ENCODE results near the gene PDCD2L. TPM values are rescaled to one million over a fixed set of nuclear protein-coding genes. Genes with fewer than 3 reads are reported as not detected.
"Not testable (repeated sequence)": the region's sequence is repeated elsewhere in the genome, so short reads cannot be mapped to it uniquely, and the experiment has no call there.

Gene PDCD2L
- total RNA-seq, 1 donor from 2014 or later: 8.5 TPM

DNA sequence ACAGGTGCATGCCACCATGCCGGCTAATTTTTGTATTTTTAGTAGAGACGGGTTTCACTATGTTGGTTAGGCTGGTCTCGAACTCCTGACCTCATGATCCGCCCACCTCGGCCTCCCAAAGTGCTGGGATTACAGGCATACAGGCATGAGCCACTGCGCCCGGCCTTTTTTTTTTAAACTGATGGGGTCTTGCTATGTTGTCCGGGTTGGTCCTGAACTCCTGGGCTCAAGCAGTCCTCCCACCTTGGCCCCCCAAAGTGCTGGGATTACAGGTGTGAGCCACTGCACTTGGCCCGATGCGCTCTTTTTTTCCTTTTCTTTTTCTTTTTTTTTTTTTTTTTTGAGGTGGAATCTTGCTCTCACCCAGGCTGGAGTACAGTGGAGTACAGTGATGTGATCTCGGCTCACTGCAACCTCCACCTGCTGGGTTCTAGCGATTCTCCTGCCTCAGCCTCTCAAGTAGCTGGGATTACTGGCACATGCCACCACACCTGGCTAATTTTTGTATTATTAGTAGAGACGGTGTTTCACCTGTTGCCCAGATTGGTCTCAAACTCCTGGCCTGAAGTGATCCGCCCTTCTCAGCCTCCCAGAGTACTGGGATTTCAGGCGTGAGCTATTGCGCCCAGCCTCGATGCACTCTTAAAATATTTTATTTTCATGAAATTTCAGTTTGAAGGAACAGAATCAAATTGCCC lies 51.7 kb downstream of the PDCD2L start:
- DNase-seq (ENCODE audit: low spot score); intact Hi-C loops (cut with DNase I): not testable (repeated sequence)

DNA sequence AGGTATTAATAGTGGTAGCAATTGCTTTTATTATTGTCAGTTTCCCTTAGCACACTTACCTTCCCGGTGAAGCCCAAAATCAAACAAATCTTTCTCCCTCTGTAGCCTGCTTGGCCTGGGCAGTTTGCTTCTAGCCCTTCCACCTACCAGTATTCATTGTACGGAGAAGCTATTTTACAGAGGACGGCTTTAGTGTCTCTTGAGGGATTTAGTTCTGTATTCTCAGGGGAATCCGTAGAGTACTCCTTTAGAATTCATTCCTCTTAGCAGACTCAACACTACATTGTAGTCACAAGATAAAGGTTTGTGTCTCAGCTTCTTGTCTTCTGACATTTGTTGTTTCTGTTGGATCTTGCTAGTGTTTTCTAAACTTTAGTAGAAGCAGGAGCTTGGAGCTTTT lies 53.2 kb downstream of the PDCD2L start:
- intact Hi-C loops (cut with DNase I): no loop called here
- DNase-seq (ENCODE audit: low spot score): no peak

DNA sequence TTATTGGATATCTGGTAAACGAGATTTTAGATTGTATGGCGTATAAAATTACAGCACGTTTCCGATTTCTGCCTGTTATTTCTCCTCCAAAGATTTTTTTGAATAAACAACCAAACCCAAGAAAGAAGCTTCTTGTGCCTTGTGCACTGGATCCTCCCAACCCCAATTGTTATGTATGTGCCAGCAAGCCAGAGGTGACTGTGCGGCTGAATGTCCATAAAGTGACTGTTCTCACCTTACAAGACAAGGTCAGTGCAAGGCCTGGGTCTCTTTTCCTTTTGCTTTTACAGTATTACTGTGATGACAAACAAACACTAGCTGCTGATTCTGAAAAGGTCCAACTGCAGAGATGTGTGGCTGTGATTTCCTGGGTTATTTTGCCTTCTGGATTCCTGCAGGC lies 54.5 kb downstream of the PDCD2L start:
- no peak for DNase-seq (ENCODE audit: low spot score)
- intact Hi-C loops (cut with DNase I): no loop called here

DNA sequence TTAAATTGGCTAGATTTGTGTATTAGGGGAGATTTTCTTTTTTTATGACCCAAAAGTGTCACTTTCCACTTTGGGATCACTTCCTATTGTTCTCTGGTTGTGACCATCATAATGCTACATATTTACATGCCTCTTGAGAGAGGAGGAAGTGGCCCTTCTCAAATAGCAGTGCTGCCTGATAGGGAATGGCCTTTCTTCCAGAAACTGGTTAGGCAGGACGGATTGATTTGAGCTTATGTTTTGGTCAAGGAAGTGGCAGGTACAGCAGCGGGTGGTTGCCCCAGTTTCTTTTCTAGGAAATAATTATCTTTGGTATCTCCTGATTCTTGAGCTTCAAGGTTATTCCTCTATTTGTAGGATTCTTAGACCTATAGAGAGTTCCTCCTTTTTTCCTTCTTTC lies 55.4 kb downstream of the PDCD2L start:
- intact Hi-C loops (cut with DNase I): no loop called here
- DNase-seq (ENCODE audit: low spot score): no peak

GRCh38 chr19:34461375-34462100 lies 57.3 kb downstream of the PDCD2L start:
- no peak for DNase-seq (ENCODE audit: low spot score)
- intact Hi-C loops (cut with DNase I): no loop called here

DNA sequence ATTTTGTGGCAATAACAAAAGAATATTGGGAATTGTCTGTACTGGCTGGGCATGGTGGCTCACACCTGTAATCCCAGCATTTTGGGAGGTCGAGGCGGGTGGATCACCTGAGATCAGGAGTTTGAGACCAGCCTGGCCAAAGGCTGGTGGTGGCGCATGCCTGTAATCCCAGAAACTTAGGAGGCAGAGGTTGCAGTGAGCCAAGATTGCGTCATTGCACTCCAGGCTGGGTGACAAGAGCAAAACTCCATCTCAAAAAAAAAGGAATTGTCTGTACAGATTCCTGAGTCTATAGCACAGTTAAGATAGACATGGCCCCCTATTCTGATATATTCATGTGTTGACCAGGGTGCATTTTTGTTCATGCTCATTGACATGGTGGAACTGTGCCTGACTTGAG lies 60.6 kb downstream of the PDCD2L start:
- intact Hi-C loops (cut with DNase I); DNase-seq (ENCODE audit: low spot score): not testable (repeated sequence)

- intact Hi-C loops (cut with DNase I): no loop called here
Observed at GRCh38 chr19:34468409-34468808, 64.2 kb downstream of the PDCD2L start.

GRCh38 chr19:34469026-34469425 lies 64.8 kb downstream of the PDCD2L start:
- intact Hi-C loops (cut with DNase I): not testable (repeated sequence)

More at GRCh38 chr19:34468409-34468808, 64.2 kb downstream of the PDCD2L start:
- DNase-seq (ENCODE audit: low spot score): no peak

DNA sequence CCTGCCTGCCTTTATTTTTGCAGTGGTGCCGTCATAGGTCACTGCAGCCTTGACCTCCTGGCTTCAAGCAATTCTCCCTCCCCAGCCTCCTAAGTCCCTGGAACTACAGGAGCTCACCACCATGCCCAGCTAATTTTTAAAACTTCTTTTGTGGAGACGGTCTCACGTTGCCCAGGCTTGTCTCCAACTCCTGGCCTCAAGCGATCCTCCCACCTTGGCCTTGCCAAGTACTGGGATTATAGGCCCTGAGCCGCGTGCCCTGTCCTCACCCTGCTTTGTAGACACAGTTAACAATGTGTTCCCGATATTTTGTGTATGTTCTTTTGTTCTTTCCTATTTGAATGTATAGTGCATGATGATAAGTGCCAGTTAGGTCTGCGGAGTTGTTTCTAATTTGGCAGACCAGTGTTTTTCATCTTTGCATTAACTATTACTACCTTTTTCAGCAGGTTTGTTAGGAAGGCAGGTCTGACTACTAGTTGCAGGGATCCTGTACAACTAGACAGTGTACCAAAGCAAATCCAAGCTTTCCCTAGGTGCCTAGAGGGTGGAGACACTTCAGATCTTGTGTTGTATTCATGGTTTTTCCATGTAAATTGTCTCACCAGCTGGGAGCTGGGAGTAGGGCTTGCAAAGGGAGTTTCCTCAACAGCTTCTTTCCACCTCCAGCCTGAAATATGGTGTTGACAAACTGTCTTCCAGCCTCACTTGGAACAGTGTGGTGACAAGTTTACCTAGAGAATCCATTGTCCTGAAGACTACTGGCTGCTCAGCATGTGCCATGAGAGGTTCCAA lies 67.9 kb downstream of the PDCD2L start:
- intact Hi-C loops (cut with DNase I): no loop called here
- no peak for DNase-seq (ENCODE audit: low spot score)

More at GRCh38 chr19:34469026-34469425, 64.8 kb downstream of the PDCD2L start:
- not testable (repeated sequence) for DNase-seq (ENCODE audit: low spot score)

- no peak for DNase-seq (ENCODE audit: low spot score)
- intact Hi-C loops (cut with DNase I): no loop called here
Observed at GRCh38 chr19:34474233-34474989, 70.2 kb downstream of the PDCD2L start.

DNA sequence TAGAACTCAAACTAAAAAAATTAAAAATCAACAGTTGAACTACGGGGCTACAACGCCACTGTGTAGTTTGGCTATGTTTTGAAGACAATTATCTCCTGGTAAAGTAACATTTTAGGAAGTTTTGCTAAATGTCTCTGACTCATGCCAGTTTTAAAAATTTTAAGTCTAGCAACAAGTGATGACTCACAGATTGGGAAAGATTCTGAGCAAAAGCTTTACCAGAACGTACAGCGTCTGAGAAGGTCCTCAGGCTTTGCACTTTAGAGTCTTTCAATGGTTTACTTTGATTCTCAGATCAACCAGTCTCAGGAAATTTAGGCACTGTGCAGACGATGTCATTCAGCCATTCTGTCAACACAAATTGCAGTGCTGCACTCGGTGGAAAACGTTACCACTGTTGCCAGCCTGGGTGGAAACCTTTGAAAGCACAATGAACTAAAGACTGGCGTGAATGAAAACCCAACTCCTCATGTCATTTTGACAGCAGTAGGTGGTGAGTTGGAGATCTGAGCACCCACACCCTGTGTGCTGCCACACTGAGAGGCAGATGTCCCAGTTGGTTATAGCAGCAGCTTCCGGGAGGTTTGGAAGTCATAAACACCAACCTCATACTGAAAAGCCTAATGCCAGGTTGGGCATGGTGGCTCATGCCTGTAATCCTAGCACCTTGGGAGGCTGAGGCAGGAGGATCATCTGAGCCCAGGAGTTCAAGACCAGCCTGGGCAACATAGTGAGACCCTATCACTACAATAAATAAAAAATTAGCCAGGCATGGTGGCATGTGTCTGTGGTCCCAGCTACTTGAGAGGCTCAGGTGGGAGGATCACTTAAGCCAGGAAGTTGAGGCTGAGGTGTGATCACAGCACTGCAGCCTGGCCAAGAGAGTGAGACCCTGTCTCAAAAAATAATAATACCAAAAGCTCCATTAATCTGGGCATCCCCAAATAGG lies 71.1 kb downstream of the PDCD2L start:
- intact Hi-C loops (cut with DNase I): no loop called here
- no peak for DNase-seq (ENCODE audit: low spot score)

Other genes starting within 250 kb of the PDCD2L start
- gene LSM14A, start 231.9 kb upstream of the PDCD2L start, total RNA-seq: 69.5 TPM
- 26.7 TPM for gene GARRE1, start 149.8 kb upstream of the PDCD2L start, total RNA-seq
- gene GPI, start 39.2 kb upstream of the PDCD2L start, total RNA-seq: 512 TPM
- gene UBA2, start 24.0 kb downstream of the PDCD2L start, total RNA-seq: 49.3 TPM
- gene WTIP, start 77.4 kb downstream of the PDCD2L start, total RNA-seq: 34.7 TPM